IgD-negative memory B cell (primary cell): ENCODE measurements around the gene LDHD. TPM values are rescaled to one million over a fixed set of nuclear protein-coding genes. Genes with fewer than 3 reads are reported as not detected.

Source experiments
- H3K27ac Mint-ChIP-seq, 3 donors: one replicate each; pipeline ENCODE4 v1.8.0; 2020 to 2022; ENCODE audit warnings: mild to moderate bottlenecking in 3 of 3, mixed read lengths in 3 of 3, moderate library complexity in 1 of 3
- H3K27me3 Mint-ChIP-seq: one replicate; pipeline ENCODE4 v1.8.0; 2021; ENCODE audit warnings: mixed read lengths
- H3K36me3 Mint-ChIP-seq: one replicate; pipeline ENCODE4 v1.8.0; 2020; ENCODE audit warnings: mild to moderate bottlenecking, mixed read lengths
- H3K4me1 Mint-ChIP-seq, 3 donors: one replicate each; pipeline ENCODE4 v1.8.0; 2020 to 2022; ENCODE audit warnings: mixed read lengths in 3 of 3, mild to moderate bottlenecking in 1 of 3
- H3K4me3 Mint-ChIP-seq, 4 donors: one replicate each; pipeline ENCODE4 v1.8.0; 2020 to 2022; ENCODE audit warnings: mild to moderate bottlenecking in 4 of 4, mixed read lengths in 4 of 4, moderate library complexity in 3 of 4
- H3K9me3 Mint-ChIP-seq, 3 donors: one replicate each; pipeline ENCODE4 v1.8.0; 2020 to 2021; ENCODE audit warnings: mixed read lengths in 3 of 3, mild to moderate bottlenecking in 1 of 3
- polyA plus RNA-seq: library from polyadenylated mRNA; unstranded; fragments of 300-500 nt; fragmentation: Illumina TruSeq; gene quantifications from one replicate; pipeline ENCODE4 v1.2.3, GENCODE V29; 2021

The LDHD gene
- polyA plus RNA-seq, 1 donor from 2014 or later: not detected

- Mint-ChIP-seq H3K36me3 (no peaks in the 10 kb centered on the region), H3K9me3 (peaks cover 1 to 12% (median 2%) of the 10 kb centered on the region in 3 donors), H3K27ac (no peak overlapping the region), H3K4me3 (no peak overlapping the region), H3K27me3 (peaks cover 7% of the 10 kb centered on the region), H3K4me1 (no peaks in the 10 kb centered on the region)
Observed at GRCh38 chr16:75127713-75128415, 11.3 kb upstream of the LDHD start.

- no peaks in the 10 kb centered on the region for H3K4me1 Mint-ChIP-seq
- H3K4me3 Mint-ChIP-seq: no peak overlapping the region
- peaks cover 3 to 14% (median 4%) of the 10 kb centered on the region in 3 donors for H3K9me3 Mint-ChIP-seq
- peaks cover 3% of the 10 kb centered on the region for H3K27me3 Mint-ChIP-seq
- H3K27ac Mint-ChIP-seq: no peak overlapping the region
- no peaks in the 10 kb centered on the region for H3K36me3 Mint-ChIP-seq
Observed at GRCh38 chr16:75122609-75123008, 6.0 kb upstream of the LDHD start.

GRCh38 chr16:75121949-75122568, 5.5 kb upstream of the LDHD start:
- H3K4me3 Mint-ChIP-seq: peak overlapping the region in 1 of 4 donors; percentile 27
- no peaks in the 10 kb centered on the region for H3K36me3 Mint-ChIP-seq
- H3K27ac Mint-ChIP-seq: no peak overlapping the region
- H3K9me3 Mint-ChIP-seq: peaks cover 2 to 8% (median 3%) of the 10 kb centered on the region in 3 donors
- no peaks in the 10 kb centered on the region for H3K4me1 Mint-ChIP-seq
- peaks cover 3% of the 10 kb centered on the region for H3K27me3 Mint-ChIP-seq

- Mint-ChIP-seq H3K27ac (no peak overlapping the region), H3K4me1 (no peaks in the 10 kb centered on the region), H3K27me3 (peaks cover 3% of the 10 kb centered on the region), H3K36me3 (no peaks in the 10 kb centered on the region), H3K4me3 (no peak overlapping the region), H3K9me3 (peaks cover 2 to 5% (median 3%) of the 10 kb centered on the region in 3 donors)
Observed at GRCh38 chr16:75120253-75120652, 3.7 kb upstream of the LDHD start.

- no peaks in the 10 kb centered on the region for H3K36me3 Mint-ChIP-seq
- H3K27me3 Mint-ChIP-seq: peaks cover 3% of the 10 kb centered on the region
- no peak overlapping the region for H3K27ac Mint-ChIP-seq
- no peaks in the 10 kb centered on the region for H3K4me1 Mint-ChIP-seq
- H3K9me3 Mint-ChIP-seq: peaks cover 1 to 5% (median 2%) of the 10 kb centered on the region in 3 donors
- no peak overlapping the region for H3K4me3 Mint-ChIP-seq
Observed at GRCh38 chr16:75118943-75119539, 2.5 kb upstream of the LDHD start.

- H3K27ac Mint-ChIP-seq: no peak overlapping the region
- no peak overlapping the region for H3K4me3 Mint-ChIP-seq
- peaks cover 0 to 1% (median 0%) of the 10 kb centered on the region in 3 donors for H3K4me1 Mint-ChIP-seq
- peaks cover under 1 to 2% (median 1%) of the 10 kb centered on the region in 3 donors for H3K9me3 Mint-ChIP-seq
- H3K27me3 Mint-ChIP-seq: peaks cover 17% of the 10 kb centered on the region
- H3K36me3 Mint-ChIP-seq: peaks cover 1% of the 10 kb centered on the region
Observed at GRCh38 chr16:75116911-75117245, 298 bp upstream of the LDHD start.

GRCh38 chr16:75114946-75115825, 1.4 kb downstream of the LDHD start:
- no peaks in the 10 kb centered on the region for H3K9me3 Mint-ChIP-seq
- peaks cover 6 to 12% (median 9%) of the 10 kb centered on the region in 3 donors for H3K4me1 Mint-ChIP-seq
- no peak overlapping the region for H3K27ac Mint-ChIP-seq
- H3K4me3 Mint-ChIP-seq: no peak overlapping the region
- H3K27me3 Mint-ChIP-seq: peaks cover 31% of the 10 kb centered on the region
- peaks cover 1% of the 10 kb centered on the region for H3K36me3 Mint-ChIP-seq

GRCh38 chr16:75114179-75114945, 2.2 kb downstream of the LDHD start:
- no peak overlapping the region for H3K4me3 Mint-ChIP-seq
- no peaks in the 10 kb centered on the region for H3K9me3 Mint-ChIP-seq
- peaks cover 39% of the 10 kb centered on the region for H3K27me3 Mint-ChIP-seq
- peaks cover 13 to 18% (median 15%) of the 10 kb centered on the region in 3 donors for H3K4me1 Mint-ChIP-seq
- H3K27ac Mint-ChIP-seq: no peak overlapping the region
- H3K36me3 Mint-ChIP-seq: peaks cover 1% of the 10 kb centered on the region

GRCh38 chr16:75113541-75114121, 2.9 kb downstream of the LDHD start:
- Mint-ChIP-seq H3K4me1 (peaks cover 17 to 25% (median 22%) of the 10 kb centered on the region in 3 donors), H3K27me3 (peaks cover 45% of the 10 kb centered on the region), H3K27ac (no peak overlapping the region), H3K9me3 (no peaks in the 10 kb centered on the region), H3K4me3 (no peak overlapping the region), H3K36me3 (peaks cover 1% of the 10 kb centered on the region)

- H3K4me1 Mint-ChIP-seq: peaks cover 17 to 26% (median 22%) of the 10 kb centered on the region in 3 donors
- H3K27ac Mint-ChIP-seq: no peak overlapping the region
- peak overlapping the region in 1 of 4 donors; percentile 84 for H3K4me3 Mint-ChIP-seq
- H3K36me3 Mint-ChIP-seq: peaks cover 1% of the 10 kb centered on the region
- no peaks in the 10 kb centered on the region for H3K9me3 Mint-ChIP-seq
- H3K27me3 Mint-ChIP-seq: peaks cover 46% of the 10 kb centered on the region
Observed at GRCh38 chr16:75112734-75113491, 3.7 kb downstream of the LDHD start.

- H3K36me3 Mint-ChIP-seq: peaks cover 1% of the 10 kb centered on the region
- H3K9me3 Mint-ChIP-seq: no peaks in the 10 kb centered on the region
- peaks cover 17 to 26% (median 22%) of the 10 kb centered on the region in 3 donors for H3K4me1 Mint-ChIP-seq
- no peak overlapping the region for H3K27ac Mint-ChIP-seq
- peaks cover 47% of the 10 kb centered on the region for H3K27me3 Mint-ChIP-seq
- peak overlapping the region in 1 of 4 donors; percentile 84 for H3K4me3 Mint-ChIP-seq
Observed at GRCh38 chr16:75111961-75112733, 4.4 kb downstream of the LDHD start.

- no peak overlapping the region for H3K27ac Mint-ChIP-seq
- H3K36me3 Mint-ChIP-seq: peaks cover 1% of the 10 kb centered on the region
- peaks cover 53% of the 10 kb centered on the region for H3K27me3 Mint-ChIP-seq
- no peaks in the 10 kb centered on the region for H3K9me3 Mint-ChIP-seq
- H3K4me1 Mint-ChIP-seq: peaks cover 17 to 26% (median 22%) of the 10 kb centered on the region in 3 donors
- no peak overlapping the region for H3K4me3 Mint-ChIP-seq
Observed at GRCh38 chr16:75111514-75111940, 5.1 kb downstream of the LDHD start.
